ENCODE measurements around the gene NUP93. TPM values are rescaled to one million over a fixed set of nuclear protein-coding genes. Genes with fewer than 3 reads are reported as not detected.

Gene NUP93
- total and polyA plus RNA-seq, 7 donors = 13.8 to 35.8 (median 21.4) TPM

- Histone ChIP-seq H3K4me1 (no peaks in the 10 kb centered on the region), H3K36me3 (no peaks in the 10 kb centered on the region), H3K4me3 (no peak overlapping the region), H3K9me3 (no peaks in the 10 kb centered on the region), H3K27me3 (no peaks in the 10 kb centered on the region), H3K27ac (no peak overlapping the region)
- 93 to 97% methylated on average over 6 of the region's 6 CpGs for WGBS, 2 donors
- DNase-seq = no peak
- intact Hi-C loops (cut with DNase I) = no loop called here
- TF ChIP-seq POLR2AphosphoS5 (IDR thresholded peaks at IDR 0.05) (no peak), EP300 (IDR thresholded peaks at IDR 0.05) (no peak), POLR2A (IDR thresholded peaks at IDR 0.05) (no peak), CTCF (IDR thresholded peaks at IDR 0.05) (no peak)
These were observed 125.3 kb downstream of the NUP93 start for GRCh38 chr16:56855201-56855600.

- Histone ChIP-seq H3K36me3 (no peaks in the 10 kb centered on the region), H3K4me1 (no peaks in the 10 kb centered on the region), H3K4me3 (no peak overlapping the region), H3K27me3 (no peaks in the 10 kb centered on the region), H3K9me3 (no peaks in the 10 kb centered on the region), H3K27ac (no peak overlapping the region)
- WGBS, 2 donors = 84 to 90% methylated on average over 4 of the region's 4 CpGs
- no peak for TF ChIP-seq POLR2AphosphoS5 (IDR thresholded peaks at IDR 0.05)
- TF ChIP-seq EP300 (IDR thresholded peaks at IDR 0.05) = no peak
- no peak for TF ChIP-seq CTCF (IDR thresholded peaks at IDR 0.05)
- no peak for TF ChIP-seq POLR2A (IDR thresholded peaks at IDR 0.05)
- DNase-seq = no peak
- intact Hi-C loops (cut with DNase I) = no loop called here
These were observed 126.0 kb downstream of the NUP93 start for GRCh38 chr16:56855946-56856345.

GRCh38 chr16:56856876-56857447 lies 127.0 kb downstream of the NUP93 start:
- 32 to 57% methylated on average over 6 of the region's 6 CpGs for WGBS, 2 donors
- Histone ChIP-seq H3K27ac (no peak overlapping the region), H3K4me3 (no peak overlapping the region), H3K4me1 (no peaks in the 10 kb centered on the region), H3K27me3 (no peaks in the 10 kb centered on the region), H3K36me3 (no peaks in the 10 kb centered on the region), H3K9me3 (no peaks in the 10 kb centered on the region)
- TF ChIP-seq CTCF (IDR thresholded peaks at IDR 0.05) (no peak), POLR2AphosphoS5 (IDR thresholded peaks at IDR 0.05) (no peak), EP300 (IDR thresholded peaks at IDR 0.05) (no peak), POLR2A (IDR thresholded peaks at IDR 0.05) (no peak)
- intact Hi-C loops (cut with DNase I) = no loop called here
- no peak for DNase-seq

- no peak overlapping the region for H3K4me3 ChIP-seq
- DNase-seq = no peak
- H3K36me3 ChIP-seq = no peaks in the 10 kb centered on the region
- intact Hi-C loops (cut with DNase I) = no loop called here
- H3K4me1 ChIP-seq = no peaks in the 10 kb centered on the region
- H3K27me3 ChIP-seq = no peaks in the 10 kb centered on the region
- H3K27ac ChIP-seq = no peak overlapping the region
- TF ChIP-seq EP300 (IDR thresholded peaks at IDR 0.05) = no peak
- no peak for TF ChIP-seq CTCF (IDR thresholded peaks at IDR 0.05)
- no peak for TF ChIP-seq POLR2A (IDR thresholded peaks at IDR 0.05)
- no peak for TF ChIP-seq POLR2AphosphoS5 (IDR thresholded peaks at IDR 0.05)
- H3K9me3 ChIP-seq = no peaks in the 10 kb centered on the region
- 90 to 95% methylated on average over 14 of the region's 14 CpGs for WGBS, 2 donors
These were observed 128.4 kb downstream of the NUP93 start for GRCh38 chr16:56858374-56858773.

GRCh38 chr16:56859636-56860035 lies 129.7 kb downstream of the NUP93 start:
- Histone ChIP-seq H3K9me3 (no peaks in the 10 kb centered on the region), H3K4me3 (no peak overlapping the region), H3K27me3 (no peaks in the 10 kb centered on the region), H3K36me3 (no peaks in the 10 kb centered on the region), H3K4me1 (no peaks in the 10 kb centered on the region), H3K27ac (no peak overlapping the region)
- TF ChIP-seq POLR2AphosphoS5 (IDR thresholded peaks at IDR 0.05) (no peak), EP300 (IDR thresholded peaks at IDR 0.05) (no peak), POLR2A (IDR thresholded peaks at IDR 0.05) (no peak), CTCF (IDR thresholded peaks at IDR 0.05) (no peak)
- intact Hi-C loops (cut with DNase I) = no loop called here
- no peak for DNase-seq
- whole genome bisulfite sequencing, 2 donors = 86 to 90% methylated on average over 2 of the region's 2 CpGs
